GM12878 (cell line): ENCODE measurements around the gene ST6GALNAC3. TPM values are rescaled to one million over a fixed set of nuclear protein-coding genes. Genes with fewer than 3 reads are reported as not detected.

Source experiments
- CHD2 ChIP-seq: IDR thresholded peaks from 2 replicates; pipeline ENCODE4 v1.6.1; 2011; ENCODE audit warnings: low read depth, low read length, improper control_type of control experiment, borderline replicate concordance
- CREM ChIP-seq: IDR thresholded peaks from 2 replicates; pipeline ENCODE4 v1.6.1; 2014; ENCODE audit warnings: antibody characterized with exemption, low read depth
- EZH2 ChIP-seq: IDR thresholded peaks from 2 replicates; pipeline ENCODE4 v1.6.1; 2012; ENCODE audit warnings: low read depth, mild to moderate bottlenecking, control low read depth, inconsistent platforms, low read length, borderline replicate concordance; ENCODE audit not compliant: control insufficient read depth
- NBN ChIP-seq: fragments of 450-650 bp; IDR thresholded peaks from 2 replicates; pipeline ENCODE4 v1.6.1; 2016
- NFYB ChIP-seq: IDR thresholded peaks from 2 replicates; pipeline ENCODE4 v1.6.1; 2011; ENCODE audit warnings: low read depth, mild to moderate bottlenecking, low read length, improper control_type of control experiment, moderate library complexity; ENCODE audit not compliant: insufficient read depth
- NKRF ChIP-seq: fragments of 450-650 bp; conservative IDR thresholded peaks from 2 replicates; pipeline ENCODE4 v1.6.1; 2017; ENCODE audit warnings: mild to moderate bottlenecking, moderate library complexity
- NRF1 ChIP-seq: conservative IDR thresholded peaks from 2 replicates; pipeline ENCODE4 v1.6.1; 2011; ENCODE audit warnings: mild to moderate bottlenecking, low read depth, low read length, improper control_type of control experiment
- PML ChIP-seq: IDR thresholded peaks from 2 replicates; pipeline ENCODE4 v1.6.1; 2012; ENCODE audit warnings: low read length, inconsistent platforms
- RELB ChIP-seq: fragments of 450-650 bp; IDR thresholded peaks from 2 replicates; pipeline ENCODE4 v1.6.1; 2017; ENCODE audit warnings: low read depth, mild to moderate bottlenecking, moderate library complexity
- SMAD1 ChIP-seq: fragments of 450-650 bp; IDR thresholded peaks from 2 replicates; pipeline ENCODE4 v1.6.1; 2018; ENCODE audit warnings: mild to moderate bottlenecking, low read depth; ENCODE audit not compliant: partially characterized antibody
- STAT3 ChIP-seq: IDR thresholded peaks from 2 replicates; pipeline ENCODE4 v1.6.1; 2011; ENCODE audit warnings: low read depth, low read length, improper control_type of control experiment
- TBL1XR1 ChIP-seq: IDR thresholded peaks from 2 replicates; pipeline ENCODE4 v1.6.1; 2012; ENCODE audit warnings: low read depth, low read length, improper control_type of control experiment
- polyA plus RNA-seq, 11 experiments: library from polyadenylated mRNA; depleted of rRNA in 4 of 11; unstranded in 6 of 11; stranded (reverse) in 5 of 11; fragments of >200 nt; fragmentation: Nextera tagmentation in 4 of 11; fragmentation: Illumina TruSeq in 1 of 11; extraction: Ambion mirVana in 4 of 11; extraction: Trizol in 1 of 11; gene quantifications; 1 replicate in 1 of 11; 2 replicates in 10 of 11; pipeline versions ENCODE4 v1.2.1 to v1.2.3, GENCODE V29; 2011 to 2016; ENCODE audit warnings: inconsistent platforms in 2 of 11, missing spikeins in 2 of 11, low read depth in 1 of 11
- total RNA-seq, 4 experiments: library from RNA; depleted of rRNA in 3 of 4; stranded (reverse); fragments of >200 nt in 3 of 4; fragmentation: Illumina TruSeq in 1 of 4; extraction: Trizol in 1 of 4; gene quantifications; 2 replicates each; pipeline versions ENCODE4 v1.2.1 to v1.2.3, GENCODE V29; 2013 to 2021

The ST6GALNAC3 gene
- total and polyA plus RNA-seq, 10 of the 15 experiments (the other 5 are each of a cell fraction or from before 2014, with no cell fraction given): 0.04 to 0.68 (median 0.18) TPM; not detected in 3

GRCh38 chr1:76474922-76475321, 400.4 kb downstream of the ST6GALNAC3 start (continued):
- no peak for TF ChIP-seq NFYB
- no peak for TF ChIP-seq NRF1
- no peak for TF ChIP-seq CREM
- TF ChIP-seq STAT3: no peak
- no peak for TF ChIP-seq PML
- TF ChIP-seq SMAD1: no peak
- TF ChIP-seq NBN: no peak
- TF ChIP-seq TBL1XR1: no peak
- no peak for TF ChIP-seq CHD2
- TF ChIP-seq NKRF: no peak
- TF ChIP-seq EZH2: no peak
- no peak for TF ChIP-seq RELB
